Testis (tissue), 3 donors: Measurements from ENCODE around the gene NKX1-2. TPM values are rescaled to one million over a fixed set of nuclear protein-coding genes. Genes with fewer than 3 reads are reported as not detected.

Source experiments
- DNase-seq: peaks from one replicate; pipeline ENCODE4 v3.0.0-alpha.2; 2019
- H3K27ac ChIP-seq, 2 donors: fragments of 200-600 bp; sonication (generic); one replicate each; pipeline ENCODE4 v1.5.1; 2019
- H3K27me3 ChIP-seq: fragments of 200-600 bp; sonication (generic); one replicate; pipeline ENCODE4 v1.5.1; 2019
- H3K36me3 ChIP-seq: fragments of 200-600 bp; sonication (generic); one replicate; pipeline ENCODE4 v1.5.1; 2017; ENCODE audit warnings: low read depth; ENCODE audit errors: missing control alignments
- H3K4me1 ChIP-seq: fragments of 200-600 bp; sonication (generic); one replicate; pipeline ENCODE4 v1.5.1; 2019
- H3K4me3 ChIP-seq, 2 donors: fragments of 200-600 bp; sonication (generic); one replicate each; pipeline ENCODE4 v1.5.1; 2017 to 2019
- H3K9me3 ChIP-seq: fragments of 200-600 bp; sonication (generic); one replicate; pipeline ENCODE4 v1.5.1; 2017
- CTCF ChIP-seq, 3 experiments: fragments of 450-650 bp in 2 of 3; fragments of 200-600 bp in 1 of 3; sonication (generic) in 1 of 3; IDR thresholded peaks; one replicate each; pipeline ENCODE4 v1.5.1; 2016 to 2019; ENCODE audit warnings: antibody characterized with exemption in 3 of 3, mild to moderate bottlenecking in 2 of 3, moderate library complexity in 1 of 3
- POLR2A ChIP-seq: fragments of 450-650 bp; IDR thresholded peaks from one replicate; pipeline ENCODE4 v1.6.1; 2017; ENCODE audit warnings: antibody characterized with exemption, mild to moderate bottlenecking, moderate library complexity
- WGBS, 2 donors: methylation state at CpG; one replicate each; pipeline ENCODE4 v1.1.5; 2018; 5-methylcytosine and 5-hydroxymethylcytosine counted together
- intact Hi-C: fragments of 100-400 bp; cut with DNase I; formaldehyde crosslinking; loops from one replicate; pipeline ENCODE4 v1.15.1; 2023; ENCODE audit warnings: low total_unique reads
- polyA plus RNA-seq: library from polyadenylated mRNA; stranded (reverse); fragments of 350-450 nt; fragmentation: Illumina TruSeq; extraction: RNeasy Lipid Tissue Mini Kit (QIAGEN cat#74804); gene quantifications from one replicate; pipeline ENCODE4 v1.2.3, GENCODE V29; 2014; ENCODE audit warnings: low read depth, low replicate concordance; ENCODE audit not compliant: insufficient read depth
- total RNA-seq, 2 donors: library from RNA; depleted of rRNA; stranded (reverse); fragments of >200 nt; gene quantifications; one replicate each; pipeline ENCODE4 v1.2.3, GENCODE V29; 2016

NKX1-2 gene
- total and polyA plus RNA-seq, 3 donors from 2014 or later: 0.06 to 0.08 TPM; not detected in 1

- 82 to 86% methylated on average over 8 to 13 of the region's 13 CpGs for WGBS, 2 donors
- Histone ChIP-seq H3K36me3 (no peaks in the 10 kb centered on the region), H3K27ac (no peak overlapping the region), H3K27me3 (no peaks in the 10 kb centered on the region), H3K4me1 (peaks cover 20% of the 10 kb centered on the region), H3K9me3 (no peaks in the 10 kb centered on the region), H3K4me3 (no peak overlapping the region)
- intact Hi-C loops: no loop called here
- TF ChIP-seq CTCF (IDR thresholded peaks at IDR 0.05) (no peak), POLR2A (no peak)
- no peak for DNase-seq
These were observed 18.8 kb upstream of the NKX1-2 start for GRCh38 chr10:124468624-124469023.

DNA sequence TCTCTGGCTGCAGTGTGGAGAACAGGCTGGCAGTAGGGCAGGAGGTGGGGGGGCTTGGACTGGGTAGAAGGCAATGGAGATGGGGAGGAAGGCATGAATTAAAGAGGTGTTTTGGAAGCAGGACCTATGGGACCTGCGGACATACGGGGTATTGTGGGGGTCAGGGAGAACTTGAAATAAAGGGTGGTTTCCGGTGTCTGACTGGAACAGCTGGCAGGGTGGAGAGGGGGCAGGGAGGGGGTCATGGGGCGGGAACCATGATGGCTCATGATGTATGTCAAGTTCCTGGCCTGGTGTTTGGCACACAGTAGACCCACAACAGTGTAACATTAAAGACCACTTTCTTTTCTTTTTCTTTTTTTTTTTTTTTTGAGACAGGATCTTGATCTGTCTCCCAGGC, 17.3 kb upstream of the NKX1-2 start:
- H3K27me3 ChIP-seq: no peaks in the 10 kb centered on the region
- H3K27ac ChIP-seq: no peak overlapping the region
- DNase-seq: no peak
- no peak for TF ChIP-seq CTCF (IDR thresholded peaks at IDR 0.05)
- TF ChIP-seq POLR2A: no peak
- intact Hi-C loops: no loop called here
- whole genome bisulfite sequencing, 2 donors: 85 to 88% methylated on average over 4 of the region's 4 CpGs
- no peaks in the 10 kb centered on the region for H3K9me3 ChIP-seq
- H3K4me3 ChIP-seq: no peak overlapping the region
- no peaks in the 10 kb centered on the region for H3K36me3 ChIP-seq
- H3K4me1 ChIP-seq: peaks cover 20% of the 10 kb centered on the region

GRCh38 chr10:124465777-124466488, 16.1 kb upstream of the NKX1-2 start:
- Histone ChIP-seq H3K27me3 (no peaks in the 10 kb centered on the region), H3K4me3 (no peak overlapping the region), H3K27ac (no peak overlapping the region), H3K9me3 (no peaks in the 10 kb centered on the region), H3K36me3 (no peaks in the 10 kb centered on the region), H3K4me1 (peaks cover 20% of the 10 kb centered on the region)
- peak; percentile 51 for DNase-seq
- TF ChIP-seq POLR2A (no peak), CTCF (IDR thresholded peaks at IDR 0.05) (no peak)
- intact Hi-C loops: no loop called here
- 58 to 62% methylated on average over 9 of the region's 9 CpGs for WGBS, 2 donors

DNA sequence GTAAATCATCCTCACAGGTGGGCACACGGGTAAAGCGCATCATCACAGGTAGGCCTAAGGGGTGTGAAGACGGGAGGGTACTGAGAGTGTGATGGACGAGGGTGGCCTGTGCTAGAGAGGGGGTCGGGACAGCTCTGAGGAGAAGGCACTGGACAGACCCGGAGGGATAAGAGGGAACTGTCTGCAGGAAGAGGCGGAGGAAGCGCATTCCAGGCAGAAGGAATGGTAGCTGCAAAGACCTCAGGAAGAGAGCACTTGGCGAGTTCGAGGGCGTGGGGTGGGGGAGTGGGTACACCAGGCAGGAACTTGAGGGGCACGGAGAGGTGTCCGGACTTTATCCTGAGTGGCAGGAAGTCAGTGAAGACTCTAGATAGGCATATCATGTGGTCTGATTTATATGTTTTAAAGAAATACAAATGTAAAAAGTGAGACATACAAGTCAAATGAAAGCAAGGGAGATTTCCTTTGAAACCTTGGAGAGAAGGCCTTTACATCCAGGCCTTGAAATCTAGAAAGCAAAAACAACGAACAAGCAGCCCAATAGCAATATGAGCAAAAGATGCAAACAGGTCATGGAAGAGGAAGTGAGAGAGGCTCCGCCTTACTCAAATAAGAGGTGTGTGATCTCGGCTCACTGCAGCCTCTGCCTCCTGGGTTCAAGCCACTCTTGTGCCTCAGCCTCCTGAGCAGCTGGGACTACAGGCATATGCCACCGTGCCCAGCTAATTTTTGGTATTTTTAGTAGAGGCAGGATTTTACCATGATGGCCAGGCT, 15.4 kb upstream of the NKX1-2 start:
- WGBS, 2 donors: 68 to 77% methylated on average over 17 of the region's 17 CpGs
- H3K4me3 ChIP-seq: no peak overlapping the region
- no peaks in the 10 kb centered on the region for H3K9me3 ChIP-seq
- no peaks in the 10 kb centered on the region for H3K36me3 ChIP-seq
- H3K4me1 ChIP-seq: peaks cover 20% of the 10 kb centered on the region
- DNase-seq: no peak
- intact Hi-C loops: no loop called here
- H3K27ac ChIP-seq: no peak overlapping the region
- TF ChIP-seq CTCF (IDR thresholded peaks at IDR 0.05) (no peak), POLR2A (no peak)
- no peaks in the 10 kb centered on the region for H3K27me3 ChIP-seq
